KMS-11 (cell line): ENCODE results near the gene SUPT3H.

Source experiments
- H2AFZ ChIP-seq: fragments of 200-600 bp; sonication (generic); 2 replicates; pipeline ENCODE4 v1.6.1; 2016; ENCODE audit warnings: antibody characterized with exemption, mixed run types, low read depth
- H3K27ac ChIP-seq: fragments of 200-600 bp; sonication (generic); 2 replicates; pipeline ENCODE4 v1.6.1; 2016; ENCODE audit warnings: mild to moderate bottlenecking, mixed run types
- H3K27me3 ChIP-seq: fragments of 200-600 bp; sonication (generic); 2 replicates; pipeline ENCODE4 v1.6.1; 2017; ENCODE audit warnings: mild to moderate bottlenecking, low read depth, mixed run types, moderate library complexity; ENCODE audit not compliant: insufficient read depth
- H3K36me3 ChIP-seq: fragments of 200-600 bp; sonication (generic); 2 replicates; pipeline ENCODE4 v1.6.1; 2017; ENCODE audit warnings: mild to moderate bottlenecking, mixed run types; ENCODE audit not compliant: insufficient read depth
- H3K4me1 ChIP-seq: fragments of 200-600 bp; sonication (generic); 2 replicates; pipeline ENCODE4 v1.6.1; 2016; ENCODE audit warnings: mild to moderate bottlenecking, low read depth, mixed run types; ENCODE audit not compliant: poor library complexity, severe bottlenecking
- H3K4me2 ChIP-seq: fragments of 200-600 bp; sonication (generic); 2 replicates; pipeline ENCODE4 v1.7.0; 2016; ENCODE audit warnings: mild to moderate bottlenecking, mixed run types
- H3K4me3 ChIP-seq: fragments of 200-600 bp; sonication (generic); IDR thresholded peaks from 2 replicates; pipeline ENCODE4 v1.6.1; 2017; ENCODE audit warnings: low read depth, low read length, mixed read lengths; ENCODE audit not compliant: insufficient read depth
- H3K79me2 ChIP-seq: fragments of 200-600 bp; sonication (generic); 2 replicates; pipeline ENCODE4 v1.6.1; 2016; ENCODE audit warnings: low read depth, mixed run types; ENCODE audit not compliant: insufficient read depth
- H3K9ac ChIP-seq: fragments of 200-600 bp; sonication (generic); 2 replicates; pipeline ENCODE4 v1.6.1; 2016; ENCODE audit warnings: mild to moderate bottlenecking, mixed run types
- H4K20me1 ChIP-seq: fragments of 200-600 bp; sonication (generic); 2 replicates; pipeline ENCODE4 v1.6.1; 2016; ENCODE audit warnings: mild to moderate bottlenecking, mixed run types; ENCODE audit not compliant: insufficient read depth
- TF ChIP-seq, protein P1 (sequence below): fragments of 200-600 bp; sonication (generic); conservative IDR thresholded peaks from 2 replicates; pipeline ENCODE4 v1.6.1; 2017; ENCODE audit warnings: low read depth, mild to moderate bottlenecking, antibody characterized with exemption, low read length, moderate library complexity, mixed read lengths

SUPT3H gene

DNA sequence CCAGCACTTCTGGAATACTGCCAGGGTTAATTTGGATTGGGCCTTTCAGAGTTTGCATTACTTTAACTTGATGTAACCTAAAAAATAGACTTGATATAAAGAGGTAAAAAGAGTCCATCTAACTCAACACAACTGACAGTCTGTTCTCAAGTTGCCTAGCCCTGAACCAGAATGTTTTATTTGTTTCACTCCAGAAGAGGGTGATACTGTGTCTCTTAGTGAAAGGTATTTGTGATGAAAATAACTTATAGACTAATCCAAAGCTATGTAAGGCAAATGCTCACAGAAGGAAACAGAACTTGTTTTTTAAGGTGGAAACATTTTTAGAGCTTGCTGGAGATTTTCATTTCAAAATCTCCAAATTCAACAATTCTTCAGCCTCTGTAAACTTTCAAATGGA, 518.7 kb downstream of the SUPT3H start:
- Histone ChIP-seq H3K4me1 (peaks cover 7% of the 10 kb centered on the region), H3K36me3 (no peaks in the 10 kb centered on the region), H3K4me2 (no peak overlapping the region), H3K27me3 (no peaks in the 10 kb centered on the region), H3K27ac (no peak overlapping the region), H3K4me3 (no peak overlapping the region), H3K9ac (no peak overlapping the region), H4K20me1 (no peaks in the 10 kb centered on the region), H3K79me2 (no peaks in the 10 kb centered on the region), H2AFZ (no peak overlapping the region)
- TF ChIP-seq, protein P1, sequence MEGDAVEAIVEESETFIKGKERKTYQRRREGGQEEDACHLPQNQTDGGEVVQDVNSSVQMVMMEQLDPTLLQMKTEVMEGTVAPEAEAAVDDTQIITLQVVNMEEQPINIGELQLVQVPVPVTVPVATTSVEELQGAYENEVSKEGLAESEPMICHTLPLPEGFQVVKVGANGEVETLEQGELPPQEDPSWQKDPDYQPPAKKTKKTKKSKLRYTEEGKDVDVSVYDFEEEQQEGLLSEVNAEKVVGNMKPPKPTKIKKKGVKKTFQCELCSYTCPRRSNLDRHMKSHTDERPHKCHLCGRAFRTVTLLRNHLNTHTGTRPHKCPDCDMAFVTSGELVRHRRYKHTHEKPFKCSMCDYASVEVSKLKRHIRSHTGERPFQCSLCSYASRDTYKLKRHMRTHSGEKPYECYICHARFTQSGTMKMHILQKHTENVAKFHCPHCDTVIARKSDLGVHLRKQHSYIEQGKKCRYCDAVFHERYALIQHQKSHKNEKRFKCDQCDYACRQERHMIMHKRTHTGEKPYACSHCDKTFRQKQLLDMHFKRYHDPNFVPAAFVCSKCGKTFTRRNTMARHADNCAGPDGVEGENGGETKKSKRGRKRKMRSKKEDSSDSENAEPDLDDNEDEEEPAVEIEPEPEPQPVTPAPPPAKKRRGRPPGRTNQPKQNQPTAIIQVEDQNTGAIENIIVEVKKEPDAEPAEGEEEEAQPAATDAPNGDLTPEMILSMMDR = no peak

DNA sequence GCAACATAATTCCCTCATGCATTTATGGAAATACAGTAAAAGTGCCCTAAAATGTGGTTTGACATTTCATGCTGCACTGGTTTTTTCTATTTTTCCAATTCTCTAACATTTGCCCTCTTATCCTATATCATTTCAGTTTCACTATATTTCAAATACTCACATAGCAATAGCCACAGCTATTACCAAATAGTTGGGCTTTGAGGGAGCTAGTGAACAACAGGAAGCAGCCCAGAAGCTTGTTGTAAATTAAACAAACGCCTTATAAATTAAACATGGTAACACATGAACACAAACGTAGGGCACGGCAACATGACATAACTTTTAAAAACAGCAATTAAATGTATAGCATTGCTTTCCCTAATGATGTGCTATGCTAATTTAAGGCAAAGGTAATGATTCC, 521.3 kb downstream of the SUPT3H start:
- no peak overlapping the region for H3K9ac ChIP-seq
- H3K4me3 ChIP-seq = no peak overlapping the region
- TF ChIP-seq, protein P1 = no peak
- H3K4me2 ChIP-seq = no peak overlapping the region
- H3K27ac ChIP-seq = no peak overlapping the region
- H4K20me1 ChIP-seq = no peaks in the 10 kb centered on the region
- H3K36me3 ChIP-seq = no peaks in the 10 kb centered on the region
- H2AFZ ChIP-seq = no peak overlapping the region
- no peaks in the 10 kb centered on the region for H3K79me2 ChIP-seq
- no peaks in the 10 kb centered on the region for H3K27me3 ChIP-seq
- peaks cover 7% of the 10 kb centered on the region for H3K4me1 ChIP-seq

DNA sequence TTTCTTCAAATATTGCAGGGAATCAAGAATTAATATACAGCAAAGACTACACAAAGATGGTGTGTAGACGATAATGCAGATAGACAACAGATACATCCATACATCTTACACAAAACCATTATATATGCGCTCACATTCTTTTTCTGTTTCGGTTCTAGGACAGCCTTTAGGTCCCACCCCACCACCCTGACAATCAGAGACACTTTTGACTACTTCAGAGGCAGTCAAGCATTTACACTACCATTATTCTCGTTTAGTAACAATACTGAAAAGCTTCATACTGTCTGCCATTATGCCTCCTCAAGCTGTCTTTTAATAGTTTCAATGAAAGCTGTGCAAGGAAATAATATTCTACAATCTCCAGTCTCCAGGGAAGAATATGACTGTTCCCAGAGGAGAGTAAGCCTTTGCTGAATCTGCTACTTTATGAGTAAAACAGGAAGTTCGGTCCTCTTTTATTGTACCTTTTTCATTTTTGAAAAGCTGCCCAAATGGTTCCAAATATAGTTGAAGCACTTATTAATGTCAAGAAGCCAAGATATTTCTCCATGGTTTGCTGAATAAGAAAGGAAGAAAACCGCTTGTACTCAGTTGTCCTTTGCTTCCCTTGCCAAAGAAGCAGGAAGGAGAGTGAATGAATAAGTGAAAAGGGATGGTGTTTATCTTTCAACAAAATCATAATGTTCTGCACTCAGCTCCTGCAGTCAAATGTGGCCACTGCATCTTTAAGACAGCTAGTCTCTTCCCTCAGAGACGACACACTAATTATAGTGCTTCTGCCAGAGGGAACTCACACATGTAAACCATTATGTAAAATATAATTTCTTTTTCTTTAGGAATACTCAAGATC, 521.9 kb downstream of the SUPT3H start:
- no peak overlapping the region for H3K4me3 ChIP-seq
- TF ChIP-seq, protein P1 = no peak
- no peak overlapping the region for H3K27ac ChIP-seq
- no peaks in the 10 kb centered on the region for H3K79me2 ChIP-seq
- H3K4me1 ChIP-seq = peaks cover 7% of the 10 kb centered on the region
- no peaks in the 10 kb centered on the region for H3K36me3 ChIP-seq
- no peaks in the 10 kb centered on the region for H4K20me1 ChIP-seq
- H3K27me3 ChIP-seq = no peaks in the 10 kb centered on the region
- H3K4me2 ChIP-seq = no peak overlapping the region
- no peak overlapping the region for H2AFZ ChIP-seq
- no peak overlapping the region for H3K9ac ChIP-seq

DNA sequence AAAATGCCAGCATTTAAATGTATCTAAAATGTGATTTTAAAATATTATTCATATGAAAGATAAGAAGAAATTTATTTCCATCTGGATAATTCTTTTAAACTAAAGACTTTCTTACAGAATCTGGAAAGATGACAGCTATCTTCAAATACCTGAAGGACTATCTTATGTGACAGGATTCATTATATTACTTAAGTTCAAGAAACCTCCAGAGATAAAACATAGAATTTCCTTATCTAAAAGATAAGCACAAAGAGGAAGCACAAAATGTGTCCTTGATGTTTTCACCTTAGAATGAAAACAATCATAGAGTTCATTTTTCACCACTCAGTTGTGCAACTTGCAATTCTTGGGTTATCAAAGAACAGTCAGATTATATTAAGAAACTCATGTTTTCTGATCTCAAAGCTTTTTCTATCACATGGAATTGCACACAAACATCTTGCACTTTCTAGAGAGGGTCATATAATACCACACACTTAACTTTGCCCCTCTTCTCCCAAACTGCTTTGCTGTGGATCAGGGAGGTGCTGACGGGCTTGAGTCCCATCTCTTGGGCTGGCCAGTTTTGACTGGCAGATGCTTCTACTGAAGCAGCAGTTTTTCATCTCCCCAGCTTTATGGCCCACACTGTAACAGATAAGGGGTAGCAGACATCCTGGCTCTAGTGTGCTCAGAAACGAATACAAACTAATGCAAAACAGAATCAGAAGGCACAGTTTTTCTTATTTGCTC, 522.9 kb downstream of the SUPT3H start:
- Histone ChIP-seq H4K20me1 (no peaks in the 10 kb centered on the region), H3K4me3 (no peak overlapping the region), H2AFZ (no peak overlapping the region), H3K4me1 (peaks cover 7% of the 10 kb centered on the region), H3K9ac (no peak overlapping the region), H3K27ac (no peak overlapping the region), H3K27me3 (no peaks in the 10 kb centered on the region), H3K36me3 (no peaks in the 10 kb centered on the region), H3K4me2 (no peak overlapping the region), H3K79me2 (no peaks in the 10 kb centered on the region)
- TF ChIP-seq, protein P1 = no peak
